Measurements from ENCODE around the gene NXNL2.

- TF ChIP-seq, protein P1, sequence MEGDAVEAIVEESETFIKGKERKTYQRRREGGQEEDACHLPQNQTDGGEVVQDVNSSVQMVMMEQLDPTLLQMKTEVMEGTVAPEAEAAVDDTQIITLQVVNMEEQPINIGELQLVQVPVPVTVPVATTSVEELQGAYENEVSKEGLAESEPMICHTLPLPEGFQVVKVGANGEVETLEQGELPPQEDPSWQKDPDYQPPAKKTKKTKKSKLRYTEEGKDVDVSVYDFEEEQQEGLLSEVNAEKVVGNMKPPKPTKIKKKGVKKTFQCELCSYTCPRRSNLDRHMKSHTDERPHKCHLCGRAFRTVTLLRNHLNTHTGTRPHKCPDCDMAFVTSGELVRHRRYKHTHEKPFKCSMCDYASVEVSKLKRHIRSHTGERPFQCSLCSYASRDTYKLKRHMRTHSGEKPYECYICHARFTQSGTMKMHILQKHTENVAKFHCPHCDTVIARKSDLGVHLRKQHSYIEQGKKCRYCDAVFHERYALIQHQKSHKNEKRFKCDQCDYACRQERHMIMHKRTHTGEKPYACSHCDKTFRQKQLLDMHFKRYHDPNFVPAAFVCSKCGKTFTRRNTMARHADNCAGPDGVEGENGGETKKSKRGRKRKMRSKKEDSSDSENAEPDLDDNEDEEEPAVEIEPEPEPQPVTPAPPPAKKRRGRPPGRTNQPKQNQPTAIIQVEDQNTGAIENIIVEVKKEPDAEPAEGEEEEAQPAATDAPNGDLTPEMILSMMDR (IDR thresholded peaks at IDR 0.05), result no peak
- TF ChIP-seq POLR2A (IDR thresholded peaks at IDR 0.05), result no peak
Measured at GRCh38 chr9:88590558-88591146, 55.7 kb downstream of the NXNL2 start.
